Measurements from ENCODE around the gene CHCHD3. TPM values are rescaled to one million over a fixed set of nuclear protein-coding genes. Genes with fewer than 3 reads are reported as not detected.
"Not testable (repeated sequence)": the region's sequence is repeated elsewhere in the genome, so short reads cannot be mapped to it uniquely, and the experiment has no call there.

Gene CHCHD3
- total RNA-seq, 4 donors from 2014 or later = 33.9 to 37.2 (median 35.8) TPM

DNA sequence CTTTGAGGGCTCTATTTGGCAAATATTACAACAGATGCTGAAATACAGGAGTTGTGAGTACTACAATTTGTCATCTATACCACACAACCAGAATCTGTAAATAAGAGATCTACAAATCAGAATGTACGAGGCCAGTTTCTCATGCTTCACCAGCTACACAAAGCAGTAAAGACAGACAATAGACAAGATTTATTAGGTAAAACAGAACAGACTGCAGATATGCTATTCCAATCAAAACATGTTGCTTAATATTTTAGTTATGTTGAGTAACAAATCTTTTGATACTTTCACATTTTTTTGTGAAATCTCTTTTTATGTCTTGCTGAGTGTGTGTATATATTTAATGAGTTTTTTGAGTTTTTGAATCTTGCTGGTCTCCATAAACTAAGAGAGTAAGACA lies 109.1 kb downstream of the CHCHD3 start:
- Histone ChIP-seq H3K4me1 (peaks cover 2% of the 10 kb centered on the region), H3K27ac (no peak overlapping the region), H3K27me3 (no peaks in the 10 kb centered on the region), H3K4me3 (no peak overlapping the region), H3K36me3 (peaks cover 16% of the 10 kb centered on the region), H3K9me3 (no peaks in the 10 kb centered on the region)
- DNase-seq (ENCODE audit: low spot score in 2 of 2) = no peak
- WGBS = 79% methylated on average over 1 of the region's 1 CpG
- no peak for TF ChIP-seq POLR2AphosphoS5 (IDR thresholded peaks at IDR 0.05)
- no peak for TF ChIP-seq EP300 (IDR thresholded peaks at IDR 0.05)
- TF ChIP-seq, protein P1, sequence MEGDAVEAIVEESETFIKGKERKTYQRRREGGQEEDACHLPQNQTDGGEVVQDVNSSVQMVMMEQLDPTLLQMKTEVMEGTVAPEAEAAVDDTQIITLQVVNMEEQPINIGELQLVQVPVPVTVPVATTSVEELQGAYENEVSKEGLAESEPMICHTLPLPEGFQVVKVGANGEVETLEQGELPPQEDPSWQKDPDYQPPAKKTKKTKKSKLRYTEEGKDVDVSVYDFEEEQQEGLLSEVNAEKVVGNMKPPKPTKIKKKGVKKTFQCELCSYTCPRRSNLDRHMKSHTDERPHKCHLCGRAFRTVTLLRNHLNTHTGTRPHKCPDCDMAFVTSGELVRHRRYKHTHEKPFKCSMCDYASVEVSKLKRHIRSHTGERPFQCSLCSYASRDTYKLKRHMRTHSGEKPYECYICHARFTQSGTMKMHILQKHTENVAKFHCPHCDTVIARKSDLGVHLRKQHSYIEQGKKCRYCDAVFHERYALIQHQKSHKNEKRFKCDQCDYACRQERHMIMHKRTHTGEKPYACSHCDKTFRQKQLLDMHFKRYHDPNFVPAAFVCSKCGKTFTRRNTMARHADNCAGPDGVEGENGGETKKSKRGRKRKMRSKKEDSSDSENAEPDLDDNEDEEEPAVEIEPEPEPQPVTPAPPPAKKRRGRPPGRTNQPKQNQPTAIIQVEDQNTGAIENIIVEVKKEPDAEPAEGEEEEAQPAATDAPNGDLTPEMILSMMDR (IDR thresholded peaks at IDR 0.05) = no peak
- no peak for TF ChIP-seq POLR2A (IDR thresholded peaks at IDR 0.05)

DNA sequence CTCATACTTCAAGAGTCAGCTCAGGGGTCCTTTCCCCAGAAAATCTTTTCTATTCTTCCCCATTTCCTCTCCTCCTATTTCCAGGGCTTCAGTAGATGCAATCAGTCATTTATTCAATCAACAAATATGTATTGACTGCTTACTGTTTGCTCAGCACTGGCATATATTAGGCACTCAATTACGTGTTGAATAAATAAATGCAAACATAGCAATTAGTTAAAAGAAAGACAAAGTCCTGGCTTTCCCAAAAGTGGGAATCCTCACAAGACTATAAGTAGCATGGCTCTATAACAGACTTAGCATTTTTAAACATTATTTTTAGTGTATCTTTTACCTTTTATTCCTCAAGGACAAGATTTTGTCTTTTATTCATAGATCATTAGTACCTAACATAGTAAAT lies 111.6 kb downstream of the CHCHD3 start:
- 98% methylated on average over 1 of the region's 1 CpG for WGBS
- Histone ChIP-seq H3K36me3 (peaks cover 16% of the 10 kb centered on the region), H3K27ac (no peak overlapping the region), H3K4me3 (no peak overlapping the region), H3K27me3 (no peaks in the 10 kb centered on the region), H3K9me3 (no peaks in the 10 kb centered on the region), H3K4me1 (peaks cover 2% of the 10 kb centered on the region)
- TF ChIP-seq EP300 (IDR thresholded peaks at IDR 0.05) (no peak), POLR2AphosphoS5 (IDR thresholded peaks at IDR 0.05) (no peak), POLR2A (IDR thresholded peaks at IDR 0.05) (no peak)
- TF ChIP-seq, protein P1 (IDR thresholded peaks at IDR 0.05) = no peak
- no peak for DNase-seq (ENCODE audit: low spot score in 2 of 2)

DNA sequence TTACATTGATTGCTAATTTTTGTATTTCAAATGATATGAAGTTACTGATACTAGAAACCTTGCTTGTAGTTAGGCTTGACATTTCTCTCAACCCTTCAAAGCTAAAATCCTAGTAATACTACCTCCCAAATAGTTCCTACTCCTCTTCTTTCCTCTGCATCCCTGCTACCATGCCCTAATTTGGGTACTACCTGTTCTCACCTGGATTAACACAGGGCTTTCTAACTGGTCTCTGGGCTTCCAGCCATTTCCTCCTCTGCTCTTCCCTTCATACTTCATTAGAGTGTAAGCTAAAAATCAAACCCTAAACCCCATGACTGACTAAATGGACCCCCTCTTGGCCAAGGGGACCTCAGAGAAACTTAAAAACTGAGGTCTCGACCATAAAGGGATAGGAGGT lies 112.4 kb downstream of the CHCHD3 start:
- WGBS = 94% methylated on average over 1 of the region's 1 CpG
- no peak overlapping the region for H3K27ac ChIP-seq
- DNase-seq (ENCODE audit: low spot score in 2 of 2) = no peak
- H3K9me3 ChIP-seq = no peaks in the 10 kb centered on the region
- H3K36me3 ChIP-seq = peaks cover 15% of the 10 kb centered on the region
- TF ChIP-seq POLR2A (IDR thresholded peaks at IDR 0.05) (no peak), EP300 (IDR thresholded peaks at IDR 0.05) (no peak), POLR2AphosphoS5 (IDR thresholded peaks at IDR 0.05) (no peak)
- TF ChIP-seq, protein P1 (IDR thresholded peaks at IDR 0.05) = no peak
- no peaks in the 10 kb centered on the region for H3K27me3 ChIP-seq
- no peak overlapping the region for H3K4me3 ChIP-seq
- peaks cover 2% of the 10 kb centered on the region for H3K4me1 ChIP-seq

DNA sequence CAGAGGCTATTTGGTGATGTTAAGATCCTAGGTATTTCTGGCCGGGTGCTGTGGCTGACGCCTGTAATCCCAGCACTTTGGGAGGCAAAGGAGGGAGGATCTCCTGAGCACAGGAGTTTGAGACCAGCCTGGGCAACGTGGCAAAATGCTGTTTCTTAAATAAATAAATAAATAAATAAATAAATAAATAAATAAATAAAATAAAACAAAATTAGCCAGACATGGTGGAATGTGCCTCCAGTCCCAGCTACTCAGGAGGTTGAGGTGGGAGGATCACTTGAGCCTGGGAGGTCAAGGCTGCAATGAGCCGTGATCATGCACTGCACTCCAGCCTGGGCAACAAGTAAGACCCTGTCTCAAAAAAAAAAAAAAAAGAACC lies 114.4 kb downstream of the CHCHD3 start:
- not testable (repeated sequence) for H3K9me3 ChIP-seq; H3K4me3 ChIP-seq; H3K27ac ChIP-seq; H3K27me3 ChIP-seq; H3K36me3 ChIP-seq; H3K4me1 ChIP-seq; DNase-seq (ENCODE audit: low spot score in 2 of 2)
- WGBS = 95% methylated on average over 4 of the region's 4 CpGs

DNA sequence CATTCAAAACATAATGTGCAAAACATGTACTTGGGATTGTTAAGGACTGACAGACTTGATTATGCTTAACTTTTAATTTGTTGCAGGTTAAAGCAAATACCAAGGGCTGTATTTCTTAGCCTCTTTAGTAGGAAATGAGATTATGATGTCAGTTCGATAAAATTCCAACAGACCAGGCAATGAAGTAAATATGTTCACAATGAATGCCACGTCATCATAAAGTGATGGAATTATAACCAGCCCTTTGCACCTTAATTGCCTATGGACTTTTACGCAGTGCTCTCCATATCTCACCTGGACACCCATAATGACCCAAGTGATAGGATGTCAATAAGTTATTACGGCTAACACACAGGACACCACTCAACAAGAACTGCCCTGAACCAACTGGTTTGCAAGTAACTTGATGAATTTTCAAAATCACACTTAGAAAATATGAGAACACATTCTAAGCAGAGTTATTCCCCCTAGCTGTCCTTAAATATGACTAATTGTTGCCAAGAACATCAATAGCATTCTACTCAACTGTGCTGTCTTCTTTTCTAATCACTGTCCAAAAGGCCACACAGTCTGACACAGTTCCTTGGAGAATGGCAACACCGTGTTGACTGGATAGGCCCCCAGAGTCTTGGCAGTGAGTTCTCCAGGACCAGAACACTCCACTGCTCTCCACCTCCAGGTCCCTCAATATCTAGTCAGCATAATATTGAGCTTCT lies 115.0 kb downstream of the CHCHD3 start:
- H3K4me1 ChIP-seq = no peaks in the 10 kb centered on the region
- no peak overlapping the region for H3K27ac ChIP-seq
- WGBS = 83% methylated on average over 5 of the region's 5 CpGs
- no peak overlapping the region for H3K4me3 ChIP-seq
- no peak for TF ChIP-seq POLR2AphosphoS5 (IDR thresholded peaks at IDR 0.05)
- no peak for TF ChIP-seq POLR2A (IDR thresholded peaks at IDR 0.05)
- TF ChIP-seq, protein P1 (IDR thresholded peaks at IDR 0.05) = no peak
- TF ChIP-seq EP300 (IDR thresholded peaks at IDR 0.05) = no peak
- no peak for DNase-seq (ENCODE audit: low spot score in 2 of 2)
- H3K27me3 ChIP-seq = no peaks in the 10 kb centered on the region
- no peaks in the 10 kb centered on the region for H3K9me3 ChIP-seq
- no peaks in the 10 kb centered on the region for H3K36me3 ChIP-seq

DNA sequence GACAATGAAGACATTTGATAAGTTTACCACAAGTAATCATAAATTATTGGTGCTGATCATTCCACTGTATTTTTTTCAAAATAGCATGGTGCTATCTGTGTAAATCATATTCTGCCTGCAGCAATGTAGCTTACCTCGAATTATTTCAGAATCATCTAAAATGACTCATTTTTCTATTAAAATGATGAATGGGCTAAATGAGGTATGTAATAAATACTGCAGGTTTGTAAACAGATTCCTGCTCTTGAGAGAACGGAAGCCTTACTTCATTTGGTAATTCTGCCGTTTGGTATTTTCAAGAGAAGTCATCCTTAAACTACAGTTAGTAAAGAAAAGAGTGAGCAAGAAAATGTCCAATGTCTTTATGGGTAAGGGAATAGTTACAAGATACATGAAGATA lies 115.9 kb downstream of the CHCHD3 start:
- no peaks in the 10 kb centered on the region for H3K4me1 ChIP-seq
- no peak overlapping the region for H3K4me3 ChIP-seq
- TF ChIP-seq POLR2A (IDR thresholded peaks at IDR 0.05) (no peak), EP300 (IDR thresholded peaks at IDR 0.05) (no peak), POLR2AphosphoS5 (IDR thresholded peaks at IDR 0.05) (no peak)
- TF ChIP-seq, protein P1 (IDR thresholded peaks at IDR 0.05) = no peak
- 76% methylated on average over 3 of the region's 3 CpGs for WGBS
- no peaks in the 10 kb centered on the region for H3K9me3 ChIP-seq
- DNase-seq (ENCODE audit: low spot score in 2 of 2) = no peak
- no peaks in the 10 kb centered on the region for H3K27me3 ChIP-seq
- H3K36me3 ChIP-seq = no peaks in the 10 kb centered on the region
- H3K27ac ChIP-seq = no peak overlapping the region
